ENCODE results near the gene DPF1. TPM values are rescaled to one million over a fixed set of nuclear protein-coding genes. Genes with fewer than 3 reads are reported as not detected.

DPF1 gene
- total RNA-seq, 1 donor from 2014 or later: 31.7 TPM

- peak overlapping the region; percentile 87 for H3K4me3 Mint-ChIP-seq
- TF ChIP-seq, protein P1, sequence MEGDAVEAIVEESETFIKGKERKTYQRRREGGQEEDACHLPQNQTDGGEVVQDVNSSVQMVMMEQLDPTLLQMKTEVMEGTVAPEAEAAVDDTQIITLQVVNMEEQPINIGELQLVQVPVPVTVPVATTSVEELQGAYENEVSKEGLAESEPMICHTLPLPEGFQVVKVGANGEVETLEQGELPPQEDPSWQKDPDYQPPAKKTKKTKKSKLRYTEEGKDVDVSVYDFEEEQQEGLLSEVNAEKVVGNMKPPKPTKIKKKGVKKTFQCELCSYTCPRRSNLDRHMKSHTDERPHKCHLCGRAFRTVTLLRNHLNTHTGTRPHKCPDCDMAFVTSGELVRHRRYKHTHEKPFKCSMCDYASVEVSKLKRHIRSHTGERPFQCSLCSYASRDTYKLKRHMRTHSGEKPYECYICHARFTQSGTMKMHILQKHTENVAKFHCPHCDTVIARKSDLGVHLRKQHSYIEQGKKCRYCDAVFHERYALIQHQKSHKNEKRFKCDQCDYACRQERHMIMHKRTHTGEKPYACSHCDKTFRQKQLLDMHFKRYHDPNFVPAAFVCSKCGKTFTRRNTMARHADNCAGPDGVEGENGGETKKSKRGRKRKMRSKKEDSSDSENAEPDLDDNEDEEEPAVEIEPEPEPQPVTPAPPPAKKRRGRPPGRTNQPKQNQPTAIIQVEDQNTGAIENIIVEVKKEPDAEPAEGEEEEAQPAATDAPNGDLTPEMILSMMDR (conservative IDR thresholded peaks at IDR 0.05): no peak
- H3K9me3 Mint-ChIP-seq: no peaks in the 10 kb centered on the region
- H3K27ac Mint-ChIP-seq (ENCODE audit: unreplicated experiment): peak overlapping the region; percentile 96
- peaks cover 6% of the 10 kb centered on the region for H3K36me3 Mint-ChIP-seq (ENCODE audit: low read depth)
- peaks cover 13% of the 10 kb centered on the region for H3K27me3 Mint-ChIP-seq (ENCODE audit: low read depth)
- DNase-seq (ENCODE audit: low read depth, low spot score): peak; percentile 72
- peaks cover 29% of the 10 kb centered on the region for H3K4me1 Mint-ChIP-seq
These were observed 13.5 kb downstream of the DPF1 start for GRCh38 chr19:38210458-38210987.

DNA sequence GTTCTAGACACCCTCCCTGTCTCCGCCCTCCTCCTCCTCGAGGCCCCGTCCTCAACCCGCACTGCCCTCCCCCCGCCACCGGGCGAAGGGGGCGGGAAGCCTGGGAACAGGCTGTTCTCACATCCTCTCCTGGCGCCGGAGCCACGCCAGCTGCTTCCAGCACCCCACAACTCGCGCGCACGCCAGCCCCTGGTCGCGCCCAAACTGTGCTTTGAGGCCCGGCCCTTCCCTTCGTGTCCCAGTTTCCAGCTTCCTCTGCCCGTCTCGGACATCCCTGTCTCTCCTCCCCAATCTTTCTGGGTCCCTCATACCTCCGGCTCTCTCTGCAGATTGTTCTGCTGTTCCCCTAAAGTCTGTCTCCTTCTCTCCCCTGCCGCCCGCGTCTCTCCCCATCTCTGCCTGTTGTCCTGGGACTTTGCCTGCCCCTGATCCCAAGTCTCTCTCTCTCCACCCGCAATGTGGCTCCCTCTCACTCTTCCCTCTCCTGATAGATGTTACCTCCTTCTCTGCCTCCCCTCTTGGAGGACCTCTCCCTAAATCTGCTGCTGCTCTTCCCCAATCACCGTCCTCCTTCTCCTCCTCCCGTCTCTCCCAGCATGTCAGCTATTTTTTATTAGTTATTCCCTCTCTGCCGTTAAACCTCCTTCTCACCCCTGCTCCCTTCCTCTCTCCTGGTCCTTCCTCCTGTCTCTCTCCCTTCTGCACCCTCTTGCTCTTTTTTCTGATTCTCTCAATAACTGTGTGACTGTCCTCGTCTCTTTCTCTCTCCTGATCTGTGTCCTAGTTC lies 14.2 kb downstream of the DPF1 start:
- H3K9me3 Mint-ChIP-seq: no peaks in the 10 kb centered on the region
- H3K4me1 Mint-ChIP-seq: peaks cover 29% of the 10 kb centered on the region
- peak overlapping the region; percentile 87 for H3K4me3 Mint-ChIP-seq
- peaks cover 6% of the 10 kb centered on the region for H3K36me3 Mint-ChIP-seq (ENCODE audit: low read depth)
- DNase-seq (ENCODE audit: low read depth, low spot score): no peak
- H3K27ac Mint-ChIP-seq (ENCODE audit: unreplicated experiment): peak overlapping the region; percentile 73
- peaks cover 13% of the 10 kb centered on the region for H3K27me3 Mint-ChIP-seq (ENCODE audit: low read depth)
- TF ChIP-seq, protein P1 (conservative IDR thresholded peaks at IDR 0.05): no peak

DNA sequence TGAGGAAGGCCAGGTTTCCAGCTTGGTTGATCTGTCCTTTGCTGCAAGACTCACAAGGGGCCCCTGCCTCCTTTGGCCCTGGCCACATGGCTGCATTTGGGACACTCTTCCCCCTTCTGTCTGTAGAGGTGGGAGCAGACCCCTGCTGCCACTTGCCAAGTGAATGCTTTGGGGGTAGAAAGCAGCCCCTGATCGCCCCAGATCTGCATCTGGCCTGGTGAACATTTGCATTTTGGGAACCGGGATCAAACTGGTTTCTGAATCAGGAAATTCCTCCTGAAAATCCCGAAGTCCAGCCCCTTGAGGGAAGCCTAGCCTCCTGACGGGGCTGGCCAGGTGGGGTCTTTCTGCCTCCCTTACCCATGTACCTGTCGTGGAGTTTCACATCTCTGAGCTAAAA lies 14.9 kb downstream of the DPF1 start:
- Mint-ChIP-seq H3K36me3 (ENCODE audit: low read depth) (peaks cover 4% of the 10 kb centered on the region), H3K27ac (ENCODE audit: unreplicated experiment) (no peak overlapping the region), H3K9me3 (no peaks in the 10 kb centered on the region), H3K27me3 (ENCODE audit: low read depth) (peaks cover 12% of the 10 kb centered on the region), H3K4me3 (peak overlapping the region; percentile 57), H3K4me1 (peaks cover 25% of the 10 kb centered on the region)
- TF ChIP-seq, protein P1 (conservative IDR thresholded peaks at IDR 0.05): no peak
- DNase-seq (ENCODE audit: low read depth, low spot score): no peak

- Mint-ChIP-seq H3K9me3 (no peaks in the 10 kb centered on the region), H3K27me3 (ENCODE audit: low read depth) (peaks cover 9% of the 10 kb centered on the region), H3K4me3 (no peak overlapping the region), H3K36me3 (ENCODE audit: low read depth) (no peaks in the 10 kb centered on the region), H3K4me1 (peaks cover 20% of the 10 kb centered on the region), H3K27ac (ENCODE audit: unreplicated experiment) (no peak overlapping the region)
- DNase-seq (ENCODE audit: low read depth, low spot score): no peak
- TF ChIP-seq, protein P1 (conservative IDR thresholded peaks at IDR 0.05): no peak
These were observed 15.5 kb downstream of the DPF1 start for GRCh38 chr19:38208571-38208970.

- peak overlapping the region; percentile 62 for H3K4me3 Mint-ChIP-seq
- no peak overlapping the region for H3K27ac Mint-ChIP-seq (ENCODE audit: unreplicated experiment)
- no peaks in the 10 kb centered on the region for H3K9me3 Mint-ChIP-seq
- peaks cover 20% of the 10 kb centered on the region for H3K4me1 Mint-ChIP-seq
- H3K36me3 Mint-ChIP-seq (ENCODE audit: low read depth): peaks cover 2% of the 10 kb centered on the region
- no peak for DNase-seq (ENCODE audit: low read depth, low spot score)
- TF ChIP-seq, protein P1 (conservative IDR thresholded peaks at IDR 0.05): no peak
- peaks cover 9% of the 10 kb centered on the region for H3K27me3 Mint-ChIP-seq (ENCODE audit: low read depth)
These were observed 16.5 kb downstream of the DPF1 start for GRCh38 chr19:38207543-38207942.
